GM12878 (cell line): ENCODE results near the gene CERK. TPM values are rescaled to one million over a fixed set of nuclear protein-coding genes. Genes with fewer than 3 reads are reported as not detected.

Source experiments
- ATAC-seq: fragments of 200-7000 bp; cut with Tn5 transposase; 3 replicates; pipeline ENCODE4 v1.9.1; 2020; ENCODE audit warnings: mild to moderate bottlenecking, moderate library complexity
- BruUV-seq: library from RNA; stranded (reverse); fragments of 400-500 nt; replicated peaks from 2 replicates; lab custom pipeline; 2021; lab: Mats Ljungman, UMichigan
- CTCF ChIA-PET: fragments of 300-600 bp; sonication (Branson Sonifier 250); formaldehyde crosslinking; extraction: SDS; loops from one replicate; lab custom pipeline; 2021; ENCODE audit warnings: inconsistent platforms; lab: Yijun Ruan, JAX
- POLR2A ChIA-PET: fragments of 350-600 bp; formaldehyde crosslinking; extraction: SDS; loops from one replicate; lab custom pipeline; 2021; ENCODE audit warnings: inconsistent platforms; lab: Charles Lee
- RAD21 ChIA-PET: fragments of 300-600 bp; sonication (Branson Sonifier 250); formaldehyde crosslinking; loops from one replicate; lab custom pipeline; 2023; ENCODE audit warnings: antibody characterized with exemption; ENCODE audit not compliant: unreplicated experiment; lab: Charles Lee
- SMC1A ChIA-PET: fragments of 300-600 bp; sonication (Branson Sonifier 250); formaldehyde crosslinking; loops from one replicate; lab custom pipeline; 2023; ENCODE audit not compliant: unreplicated experiment, uncharacterized antibody; lab: Charles Lee
- DNase-seq: peaks from one replicate; pipeline ENCODE4 v3.0.0-alpha.2; 2011; ENCODE audit warnings: low read depth, low spot score
- FAIRE-seq: peaks from 3 replicates; lab custom pipeline; 2011; peaks lifted over from hg19 to GRCh38; lab: Jason Lieb, UNC
- H2AFZ ChIP-seq: 2 replicates; pipeline ENCODE4 v1.6.0; 2011; ENCODE audit warnings: low read depth, low read length, control low read depth; ENCODE audit not compliant: control insufficient read depth
- H3K27ac ChIP-seq: 2 replicates; pipeline ENCODE4 v1.5.1; 2011; ENCODE audit warnings: control low read depth; ENCODE audit not compliant: control insufficient read depth, insufficient read depth
- H3K27me3 ChIP-seq, 2 experiments: replicated peaks in 1 of 2; 2 replicates each; pipeline versions ENCODE4 v1.6.0 to v1.6.1; 2011; ENCODE audit warnings: low read length in 1 of 2; ENCODE audit not compliant: control insufficient read depth in 2 of 2, insufficient read depth in 2 of 2
- H3K36me3 ChIP-seq, 2 experiments: 2 replicates each; pipeline ENCODE4 v1.5.1; 2011; ENCODE audit warnings: low read length in 1 of 2; ENCODE audit not compliant: control insufficient read depth in 2 of 2, insufficient read depth in 2 of 2
- H3K4me1 ChIP-seq: 2 replicates; pipeline ENCODE4 v1.6.1; 2011; ENCODE audit warnings: mild to moderate bottlenecking, low read length, moderate library complexity, mixed read lengths; ENCODE audit not compliant: control insufficient read depth, insufficient read depth
- H3K4me2 ChIP-seq: 2 replicates; pipeline ENCODE4 v1.6.0; 2011; ENCODE audit warnings: control low read depth; ENCODE audit not compliant: control insufficient read depth, insufficient read depth
- H3K4me3 ChIP-seq: fragments of 200-600 bp; sonication (generic); 2 replicates; pipeline ENCODE4 v1.5.1; 2016
- H3K79me2 ChIP-seq: 2 replicates; pipeline ENCODE4 v1.6.0; 2011; ENCODE audit warnings: low read length; ENCODE audit not compliant: control insufficient read depth, insufficient read depth
- H3K9ac ChIP-seq: 2 replicates; pipeline ENCODE4 v1.8.0; 2011; ENCODE audit warnings: low read length, control low read depth, mixed read lengths; ENCODE audit not compliant: control insufficient read depth, insufficient read depth
- H3K9me3 ChIP-seq: replicated peaks from 3 replicates; pipeline ENCODE4 v1.5.1; 2011; ENCODE audit warnings: mild to moderate bottlenecking, low read length; ENCODE audit not compliant: control insufficient read depth, insufficient read depth
- H4K20me1 ChIP-seq: 2 replicates; pipeline ENCODE4 v1.6.0; 2011; ENCODE audit not compliant: control insufficient read depth, insufficient read depth
- CBX3 ChIP-seq: fragments of 200-600 bp; sonication (generic); IDR thresholded peaks from 2 replicates; pipeline ENCODE4 v1.6.1; 2016; ENCODE audit warnings: low read depth, borderline replicate concordance
- DPF2 ChIP-seq: fragments of 450-650 bp; IDR thresholded peaks from 2 replicates; pipeline ENCODE4 v1.6.1; 2017; ENCODE audit warnings: mild to moderate bottlenecking
- FOS ChIP-seq: IDR thresholded peaks from 3 replicates; pipeline ENCODE4 v1.6.1; 2011; ENCODE audit warnings: borderline replicate concordance; ENCODE audit not compliant: insufficient read length; ENCODE audit errors: extremely low read depth
- IRF4 ChIP-seq: IDR thresholded peaks from 2 replicates; pipeline ENCODE4 v1.6.1; 2011; ENCODE audit warnings: low read depth, low read length
- MEF2A ChIP-seq: IDR thresholded peaks from 2 replicates; pipeline ENCODE4 v1.6.1; 2011; ENCODE audit warnings: low read depth, mild to moderate bottlenecking, low read length, moderate library complexity; ENCODE audit not compliant: insufficient read depth
- MYC ChIP-seq: IDR thresholded peaks from 2 replicates; pipeline ENCODE4 v1.6.1; 2011; ENCODE audit warnings: mild to moderate bottlenecking, low read length, moderate library complexity, inconsistent platforms; ENCODE audit not compliant: insufficient read depth, insufficient replicate concordance, insufficient read length, severe bottlenecking
- NR2F1 ChIP-seq: fragments of 450-650 bp; conservative IDR thresholded peaks from 2 replicates; pipeline ENCODE4 v1.6.1; 2017; ENCODE audit warnings: mild to moderate bottlenecking
- PBX3 ChIP-seq: IDR thresholded peaks from 2 replicates; pipeline ENCODE4 v1.6.1; 2011; ENCODE audit warnings: mild to moderate bottlenecking, low read depth, low read length, moderate library complexity; ENCODE audit not compliant: insufficient replicate concordance
- SIN3A ChIP-seq: IDR thresholded peaks from 2 replicates; pipeline ENCODE4 v1.6.1; 2012; ENCODE audit warnings: low read depth, low read length, improper control_type of control experiment
- SMAD5 ChIP-seq: IDR thresholded peaks from 2 replicates; pipeline ENCODE4 v1.6.1; 2016; ENCODE audit warnings: antibody characterized with exemption, low read depth
- SMC3 ChIP-seq: IDR thresholded peaks from 2 replicates; pipeline ENCODE4 v1.6.1; 2011; ENCODE audit warnings: low read length, improper control_type of control experiment, borderline replicate concordance
- STAT1 ChIP-seq: fragments of 450-650 bp; conservative IDR thresholded peaks from 2 replicates; pipeline ENCODE4 v1.6.1; 2014; ENCODE audit warnings: antibody characterized with exemption, mild to moderate bottlenecking
- TAF1 ChIP-seq: IDR thresholded peaks from 2 replicates; pipeline ENCODE4 v1.6.1; 2011; ENCODE audit warnings: mild to moderate bottlenecking, low read depth, low read length, borderline replicate concordance
- USF2 ChIP-seq: IDR thresholded peaks from 2 replicates; pipeline ENCODE4 v1.6.1; 2011; ENCODE audit warnings: low read depth, low read length, improper control_type of control experiment, borderline replicate concordance
- YBX1 ChIP-seq: fragments of 450-650 bp; IDR thresholded peaks from 2 replicates; pipeline ENCODE4 v1.6.1; 2016; ENCODE audit warnings: antibody characterized with exemption
- ZBTB33 ChIP-seq: fragments of 450-650 bp; IDR thresholded peaks from 2 replicates; pipeline ENCODE4 v1.6.1; 2017; ENCODE audit warnings: mild to moderate bottlenecking
- ZNF622 ChIP-seq: fragments of 450-650 bp; IDR thresholded peaks from 2 replicates; pipeline ENCODE4 v1.6.1; 2017; ENCODE audit warnings: mild to moderate bottlenecking, inconsistent platforms
- whole genome bisulfite sequencing: methylation state at CpG from one replicate; pipeline ENCODE4 v1.1.6; 2016; ENCODE audit warnings: low lambda C conversion rate; ENCODE audit not compliant: insufficient replicate concordance, insufficient coverage; ENCODE audit errors: missing lambda C conversion rate; 5-methylcytosine and 5-hydroxymethylcytosine counted together
- in situ Hi-C: fragments of 300-500 bp; cut with MboI; formaldehyde crosslinking; loops from 9 replicates; pipeline ENCODE4 v1.14.3; 2018; ENCODE audit warnings: mixed read lengths
- intact Hi-C: fragments of 100-400 bp; cut with micrococcal nuclease; formaldehyde crosslinking; loops from one replicate; pipeline ENCODE4 v1.14.2; 2022; ENCODE audit not compliant: unreplicated experiment
- polyA plus RNA-seq, 11 experiments: library from polyadenylated mRNA; depleted of rRNA in 4 of 11; unstranded in 6 of 11; stranded (reverse) in 5 of 11; fragments of >200 nt; fragmentation: Nextera tagmentation in 4 of 11; fragmentation: Illumina TruSeq in 1 of 11; extraction: Ambion mirVana in 4 of 11; extraction: Trizol in 1 of 11; gene quantifications; 1 replicate in 1 of 11; 2 replicates in 10 of 11; pipeline versions ENCODE4 v1.2.1 to v1.2.3, GENCODE V29; 2011 to 2016; ENCODE audit warnings: inconsistent platforms in 2 of 11, missing spikeins in 2 of 11, low read depth in 1 of 11
- total RNA-seq, 4 experiments: library from RNA; depleted of rRNA in 3 of 4; stranded (reverse); fragments of >200 nt in 3 of 4; fragmentation: Illumina TruSeq in 1 of 4; extraction: Trizol in 1 of 4; gene quantifications; 2 replicates each; pipeline versions ENCODE4 v1.2.1 to v1.2.3, GENCODE V29; 2013 to 2021

The CERK gene
- total and polyA plus RNA-seq, 10 of the 15 experiments (the other 5 are each of a cell fraction or from before 2014, with no cell fraction given), result 4.0 to 41.1 (median 30.2) TPM

- TF ChIP-seq SMAD5 (no peak), IRF4 (no peak), ZNF622 (no peak), MYC (no peak), SMC3 (no peak), SIN3A (no peak), YBX1 (no peak), ZBTB33 (no peak), FOS (no peak), STAT1 (no peak), CBX3 (no peak)
Observed at GRCh38 chr22:46758121-46758520, 20.1 kb upstream of the CERK start (continued).

GRCh38 chr22:46757104-46757503 lies 19.1 kb upstream of the CERK start:
- no peaks in the 10 kb centered on the region for H3K27me3 ChIP-seq
- H3K79me2 ChIP-seq, result peaks cover 9% of the 10 kb centered on the region
- DNase-seq, result no peak
- no TSS peak for BruUV-seq
- peaks cover 6% of the 10 kb centered on the region for H3K4me1 ChIP-seq
- no peak for ATAC-seq
- ChIA-PET POLR2A (no interaction called here), RAD21 (interaction anchor here (1.5 to 10.5 kb wide), 4 partner anchors 12 to 194 kb away, joined by 3 to 199 read pairs (median 28); no protein-coding TSS in a partner anchor), CTCF (interaction anchor here (0.5 to 11.8 kb wide), 10 partner anchors 15 to 204 kb away, joined by 3 to 297 read pairs (median 8); no protein-coding TSS in a partner anchor), SMC1A (interaction anchor here (0.7 to 5.2 kb wide), 5 partner anchors 18 to 193 kb away, joined by 3 to 100 read pairs (median 5); no protein-coding TSS in a partner anchor)
- no peak overlapping the region for H3K4me3 ChIP-seq
- WGBS, result 62% methylated on average over 2 of the region's 2 CpGs
- peaks cover 3% of the 10 kb centered on the region; the same call in 1 of the 3 replicates for H3K9me3 ChIP-seq
- intact Hi-C loops, result no loop called here
- no peaks in the 10 kb centered on the region for H3K36me3 ChIP-seq
- no peaks in the 10 kb centered on the region for H4K20me1 ChIP-seq
- no peak overlapping the region for H3K27ac ChIP-seq
- no peak overlapping the region for H3K4me2 ChIP-seq
- H3K9ac ChIP-seq, result no peak overlapping the region
- no peak overlapping the region for H2AFZ ChIP-seq
- in situ Hi-C loops, result loop anchor here (10.0 to 25.0 kb wide), 2 partner anchors 1330 to 1738 kb away; no protein-coding TSS in a partner anchor
- no peak for FAIRE-seq
- no peak for TF ChIP-seq ZBTB33
- no peak for TF ChIP-seq PBX3
- no peak for TF ChIP-seq DPF2
- no peak for TF ChIP-seq USF2
- TF ChIP-seq NR2F1, result no peak
- no peak for TF ChIP-seq MEF2A
- TF ChIP-seq TAF1, result no peak
